BJ (cell line): ENCODE measurements around the gene SGCA. TPM values are rescaled to one million over a fixed set of nuclear protein-coding genes. Genes with fewer than 3 reads are reported as not detected.

Experiments used
- CTCF ChIA-PET: fragments of 350-600 bp; formaldehyde crosslinking; extraction: SDS; loops from one replicate; lab custom pipeline; 2021; ENCODE audit warnings: antibody characterized with exemption, inconsistent platforms; lab: Yijun Ruan, JAX
- POLR2A ChIA-PET: fragments of 300-600 bp; sonication (Branson Sonifier 250); formaldehyde crosslinking; extraction: SDS; loops from one replicate; lab custom pipeline; 2021; ENCODE audit warnings: antibody characterized with exemption; lab: Charles Lee
- DNase-seq: peaks from one replicate; pipeline ENCODE4 v3.0.0-alpha.2; 2011; ENCODE audit warnings: low read depth
- H3K27me3 ChIP-seq: 2 replicates; pipeline ENCODE4 v1.6.0; 2011; ENCODE audit warnings: low read length; ENCODE audit not compliant: control insufficient read depth, insufficient read depth
- H3K36me3 ChIP-seq: 2 replicates; pipeline ENCODE4 v1.5.1; 2011; ENCODE audit warnings: low read length; ENCODE audit not compliant: control insufficient read depth, insufficient read depth
- H3K4me3 ChIP-seq: 2 replicates; pipeline ENCODE4 v1.5.1; 2011; ENCODE audit warnings: low read depth, mild to moderate bottlenecking, control low read depth, low read length
- CTCF ChIP-seq: IDR thresholded peaks from 2 replicates; pipeline ENCODE4 v1.5.1; 2011; ENCODE audit warnings: low read depth, mild to moderate bottlenecking, control low read depth, inconsistent platforms, low read length, moderate library complexity; ENCODE audit not compliant: insufficient read depth
- polyA plus RNA-seq: library from polyadenylated mRNA; depleted of rRNA; stranded (reverse); fragments of >200 nt; gene quantifications from 2 replicates; pipeline ENCODE4 v1.2.3, GENCODE V29; 2011

The SGCA gene
- polyA plus RNA-seq, 1 experiment = 0.40 TPM

GRCh38 chr17:50208611-50209061 lies 42.8 kb downstream of the SGCA start:
- no peaks in the 10 kb centered on the region for H3K36me3 ChIP-seq
- ChIA-PET POLR2A (interaction anchor here (0.5 to 4.9 kb wide), 7 partner anchors 7 to 65 kb away, joined by 3 to 135 read pairs (median 9); partner anchors contain the start of gene COL1A1), CTCF (interaction anchor here (0.9 to 23.7 kb wide), 3 partner anchors 39 to 63 kb away, joined by 3 to 515 read pairs (median 3); partner anchors contain the start of gene TMEM92)
- H3K4me3 ChIP-seq = no peak overlapping the region
- no peaks in the 10 kb centered on the region for H3K27me3 ChIP-seq
- no peak for DNase-seq
- TF ChIP-seq CTCF = no peak

GRCh38 chr17:50209133-50209471 lies 43.3 kb downstream of the SGCA start:
- no peak overlapping the region for H3K4me3 ChIP-seq
- no peak for DNase-seq
- ChIA-PET CTCF (interaction anchor here (0.8 to 23.7 kb wide), 6 partner anchors 7 to 70 kb away, joined by 3 to 515 read pairs (median 5); partner anchors contain the start of genes COL1A1 and TMEM92), POLR2A (interaction anchor here (0.5 to 4.9 kb wide), 11 partner anchors 7 to 81 kb away, joined by 3 to 135 read pairs (median 4); partner anchors contain the start of gene COL1A1)
- TF ChIP-seq CTCF = no peak
- H3K36me3 ChIP-seq = no peaks in the 10 kb centered on the region
- no peaks in the 10 kb centered on the region for H3K27me3 ChIP-seq

- no peaks in the 10 kb centered on the region for H3K36me3 ChIP-seq
- DNase-seq = peak; percentile 100
- ChIA-PET POLR2A (interaction anchor here (0.5 to 4.9 kb wide), 14 partner anchors 8 to 80 kb away, joined by 3 to 135 read pairs (median 4); partner anchors contain the start of gene COL1A1), CTCF (interaction anchor here (0.8 to 23.7 kb wide), 7 partner anchors 8 to 71 kb away, joined by 3 to 515 read pairs (median 4); partner anchors contain the start of genes COL1A1 and TMEM92)
- TF ChIP-seq CTCF = no peak
- no peaks in the 10 kb centered on the region for H3K27me3 ChIP-seq
- H3K4me3 ChIP-seq = peak overlapping the region; percentile 17
These were observed 43.9 kb downstream of the SGCA start for GRCh38 chr17:50209472-50210239.

GRCh38 chr17:50210240-50211225 lies 44.7 kb downstream of the SGCA start:
- H3K4me3 ChIP-seq = peak overlapping the region; percentile 30
- ChIA-PET CTCF (interaction anchor here (0.8 to 23.7 kb wide), 9 partner anchors 8 to 60 kb away, joined by 3 to 515 read pairs (median 4); partner anchors contain the start of genes COL1A1 and TMEM92), POLR2A (interaction anchor here (0.5 to 4.9 kb wide), 14 partner anchors 9 to 215 kb away, joined by 3 to 135 read pairs (median 6); partner anchors contain the start of gene COL1A1)
- H3K36me3 ChIP-seq = no peaks in the 10 kb centered on the region
- no peaks in the 10 kb centered on the region for H3K27me3 ChIP-seq
- peak; percentile 87 for DNase-seq
- no peak for TF ChIP-seq CTCF
